Ectodermal cell (in vitro differentiated cells): ENCODE measurements around the gene CLIP1.

Experiments
- H3K27ac ChIP-seq: 2 replicates; pipeline ENCODE4 v1.7.0; 2013; ENCODE audit warnings: mild to moderate bottlenecking, low read depth, low read length; ENCODE audit not compliant: insufficient read depth, poor library complexity, severe bottlenecking
- H3K27me3 ChIP-seq: 2 replicates; pipeline ENCODE4 v1.7.0; 2013; ENCODE audit warnings: mild to moderate bottlenecking, low read length; ENCODE audit not compliant: insufficient read depth, control insufficient read depth, poor library complexity, severe bottlenecking
- H3K36me3 ChIP-seq: one replicate; pipeline ENCODE4 v1.7.0; 2013; ENCODE audit warnings: low read length; ENCODE audit not compliant: control insufficient read depth, insufficient read depth
- H3K4me1 ChIP-seq: one replicate; pipeline ENCODE4 v1.7.0; 2013; ENCODE audit warnings: low read length; ENCODE audit not compliant: control insufficient read depth, insufficient read depth
- H3K4me3 ChIP-seq: 2 replicates; pipeline ENCODE4 v1.7.0; 2013; ENCODE audit warnings: low read depth, low read length, control low read depth; ENCODE audit not compliant: insufficient read depth
- H3K9me3 ChIP-seq: 2 replicates; pipeline ENCODE4 v1.7.0; 2013; ENCODE audit warnings: mild to moderate bottlenecking, low read length, moderate library complexity; ENCODE audit not compliant: control insufficient read depth
- WGBS, 2 experiments: methylation state at CpG; one replicate each; pipeline ENCODE4 v1.1.7; 2013; ENCODE audit warnings: missing lambda C conversion rate in 2 of 2; 5-methylcytosine and 5-hydroxymethylcytosine counted together

The CLIP1 gene

GRCh38 chr12:122318607-122319605 is 103.6 kb downstream of the CLIP1 start:
- Histone ChIP-seq H3K4me3 (no peak overlapping the region), H3K4me1 (no peaks in the 10 kb centered on the region), H3K27me3 (no peaks in the 10 kb centered on the region), H3K36me3 (peaks cover 30% of the 10 kb centered on the region), H3K9me3 (no peaks in the 10 kb centered on the region), H3K27ac (no peak overlapping the region)
- 92 to 96% methylated on average over 7 to 8 of the region's 8 CpGs for WGBS, 2 experiments

- H3K27me3 ChIP-seq, result no peaks in the 10 kb centered on the region
- H3K4me3 ChIP-seq, result no peak overlapping the region
- no peak overlapping the region for H3K27ac ChIP-seq
- WGBS, 2 experiments, result 96 to 97% methylated on average over 5 of the region's 5 CpGs
- H3K36me3 ChIP-seq, result peaks cover 12% of the 10 kb centered on the region
- H3K4me1 ChIP-seq, result no peaks in the 10 kb centered on the region
- no peaks in the 10 kb centered on the region for H3K9me3 ChIP-seq
These were observed 109.5 kb downstream of the CLIP1 start for GRCh38 chr12:122312926-122313325.

GRCh38 chr12:122311696-122312095 is 110.8 kb downstream of the CLIP1 start:
- no peaks in the 10 kb centered on the region for H3K9me3 ChIP-seq
- WGBS, 2 experiments, result 89 to 98% methylated on average over 5 of the region's 5 CpGs
- no peak overlapping the region for H3K4me3 ChIP-seq
- H3K27ac ChIP-seq, result no peak overlapping the region
- peaks cover 4% of the 10 kb centered on the region for H3K36me3 ChIP-seq
- no peaks in the 10 kb centered on the region for H3K4me1 ChIP-seq
- H3K27me3 ChIP-seq, result no peaks in the 10 kb centered on the region

- H3K27ac ChIP-seq, result no peak overlapping the region
- 81 to 94% methylated on average over 3 of the region's 3 CpGs for WGBS, 2 experiments
- H3K4me1 ChIP-seq, result no peaks in the 10 kb centered on the region
- H3K27me3 ChIP-seq, result no peaks in the 10 kb centered on the region
- peaks cover 4% of the 10 kb centered on the region for H3K36me3 ChIP-seq
- H3K4me3 ChIP-seq, result no peak overlapping the region
- no peaks in the 10 kb centered on the region for H3K9me3 ChIP-seq
These were observed 111.7 kb downstream of the CLIP1 start for GRCh38 chr12:122310626-122311333.

GRCh38 chr12:122309564-122310121 is 112.8 kb downstream of the CLIP1 start:
- Histone ChIP-seq H3K27ac (no peak overlapping the region), H3K27me3 (no peaks in the 10 kb centered on the region), H3K36me3 (peaks cover 5% of the 10 kb centered on the region), H3K4me3 (no peak overlapping the region), H3K9me3 (no peaks in the 10 kb centered on the region), H3K4me1 (no peaks in the 10 kb centered on the region)
- WGBS, 2 experiments, result 91 to 93% methylated on average over 8 of the region's 8 CpGs

GRCh38 chr12:122308811-122309210 is 113.7 kb downstream of the CLIP1 start:
- 83 to 95% methylated on average over 1 of the region's 1 CpG for WGBS, 2 experiments
- Histone ChIP-seq H3K27ac (no peak overlapping the region), H3K9me3 (no peaks in the 10 kb centered on the region), H3K27me3 (no peaks in the 10 kb centered on the region), H3K4me3 (no peak overlapping the region), H3K36me3 (peaks cover 8% of the 10 kb centered on the region), H3K4me1 (no peaks in the 10 kb centered on the region)

- H3K36me3 ChIP-seq, result peaks cover 8% of the 10 kb centered on the region
- no peaks in the 10 kb centered on the region for H3K4me1 ChIP-seq
- no peak overlapping the region for H3K27ac ChIP-seq
- 77 to 82% methylated on average over 4 of the region's 4 CpGs for WGBS, 2 experiments
- H3K9me3 ChIP-seq, result no peaks in the 10 kb centered on the region
- H3K4me3 ChIP-seq, result no peak overlapping the region
- H3K27me3 ChIP-seq, result no peaks in the 10 kb centered on the region
These were observed 116.1 kb downstream of the CLIP1 start for GRCh38 chr12:122306407-122306806.

- H3K4me3 ChIP-seq, result no peak overlapping the region
- H3K36me3 ChIP-seq, result peaks cover 8% of the 10 kb centered on the region
- H3K27ac ChIP-seq, result no peak overlapping the region
- no peaks in the 10 kb centered on the region for H3K4me1 ChIP-seq
- no peaks in the 10 kb centered on the region for H3K27me3 ChIP-seq
- H3K9me3 ChIP-seq, result no peaks in the 10 kb centered on the region
- 93 to 100% methylated on average over 1 of the region's 1 CpG for WGBS, 2 experiments
These were observed 117.5 kb downstream of the CLIP1 start for GRCh38 chr12:122304924-122305323.

- no peak overlapping the region for H3K27ac ChIP-seq
- peaks cover 4% of the 10 kb centered on the region for H3K36me3 ChIP-seq
- no peak overlapping the region for H3K4me3 ChIP-seq
- H3K4me1 ChIP-seq, result no peaks in the 10 kb centered on the region
- WGBS, 2 experiments, result 93 to 94% methylated on average over 4 of the region's 4 CpGs
- no peaks in the 10 kb centered on the region for H3K9me3 ChIP-seq
- no peaks in the 10 kb centered on the region for H3K27me3 ChIP-seq
These were observed 119.4 kb downstream of the CLIP1 start for GRCh38 chr12:122303068-122303467.
